Endodermal cell (in vitro differentiated cells): ENCODE data around the gene AHSG. TPM values are rescaled to one million over a fixed set of nuclear protein-coding genes. Genes with fewer than 3 reads are reported as not detected.
A peak's percentile ranks its signal among the peaks of the same experiment; 100 is the strongest.

ENCODE experiments used
- DNase-seq: peaks from one replicate; pipeline ENCODE4 v3.0.0-alpha.2; 2017
- H3K27ac ChIP-seq: 2 replicates; pipeline ENCODE4 v1.5.1; 2013; ENCODE audit warnings: mild to moderate bottlenecking, low read depth, low read length, moderate library complexity
- H3K27me3 ChIP-seq: 2 replicates; pipeline ENCODE4 v1.6.1; 2013; ENCODE audit warnings: mild to moderate bottlenecking, low read length, moderate library complexity; ENCODE audit not compliant: insufficient read depth, control insufficient read depth, poor library complexity, severe bottlenecking
- H3K36me3 ChIP-seq: 2 replicates; pipeline ENCODE4 v1.7.0; 2013; ENCODE audit warnings: mild to moderate bottlenecking, low read length, moderate library complexity; ENCODE audit not compliant: control insufficient read depth, insufficient read depth
- H3K4me1 ChIP-seq: one replicate; pipeline ENCODE4 v1.7.0; 2013; ENCODE audit warnings: low read length; ENCODE audit not compliant: control insufficient read depth, insufficient read depth
- H3K4me3 ChIP-seq: 2 replicates; pipeline ENCODE4 v1.5.1; 2013; ENCODE audit warnings: mild to moderate bottlenecking, low read length, moderate library complexity
- H3K9ac ChIP-seq: 2 replicates; pipeline ENCODE4 v1.6.1; 2013; ENCODE audit warnings: mild to moderate bottlenecking, low read length, moderate library complexity; ENCODE audit not compliant: poor library complexity, severe bottlenecking; ENCODE audit errors: extremely low read depth
- H3K9me3 ChIP-seq: 2 replicates; pipeline ENCODE4 v1.6.1; 2013; ENCODE audit warnings: mild to moderate bottlenecking, low read length, moderate library complexity; ENCODE audit not compliant: control insufficient read depth
- H3K27ac Mint-ChIP-seq: 2 replicates; pipeline ENCODE4 v1.8.0; 2020; ENCODE audit warnings: mixed read lengths
- H3K27me3 Mint-ChIP-seq: 2 replicates; pipeline ENCODE4 v1.8.0; 2021; ENCODE audit warnings: mild to moderate bottlenecking, mixed read lengths; ENCODE audit not compliant: insufficient read depth
- H3K36me3 Mint-ChIP-seq: 2 replicates; pipeline ENCODE4 v1.8.0; 2020; ENCODE audit warnings: low read depth, mixed read lengths
- H3K4me1 Mint-ChIP-seq: 2 replicates; pipeline ENCODE4 v1.8.0; 2020; ENCODE audit warnings: mixed read lengths
- H3K4me3 Mint-ChIP-seq: 2 replicates; pipeline ENCODE4 v1.8.0; 2020; ENCODE audit warnings: mild to moderate bottlenecking, moderate library complexity, mixed read lengths
- H3K9me3 Mint-ChIP-seq: 2 replicates; pipeline ENCODE4 v1.8.0; 2020; ENCODE audit warnings: mild to moderate bottlenecking, mixed read lengths
- CTCF ChIP-seq: fragments of 200-600 bp; sonication (generic); conservative IDR thresholded peaks from 2 replicates; pipeline ENCODE4 v1.5.0; 2021; ENCODE audit warnings: antibody characterized with exemption, mild to moderate bottlenecking
- whole genome bisulfite sequencing, 2 experiments: methylation state at CpG; one replicate each; pipeline versions ENCODE4 v1.1.5 to v1.1.7; 2013; ENCODE audit warnings: missing lambda C conversion rate in 2 of 2, mixed read lengths in 1 of 2; ENCODE audit not compliant: insufficient coverage in 1 of 2, insufficient read length in 1 of 2; 5-methylcytosine and 5-hydroxymethylcytosine counted together
- total RNA-seq, 2 donors: library from RNA; stranded (reverse); fragmentation: NEBNext Ultra II Directional in 1 of 2; extraction: Animal tissue kit (Norgen Biotek cat#: 25700) in 1 of 2; gene quantifications; 2 replicates in 1 of 2; 3 replicates in 1 of 2; pipeline ENCODE4 v1.2.1, GENCODE V29; 2021

Gene AHSG
- total RNA-seq, 2 donors from 2014 or later = not detected

DNA sequence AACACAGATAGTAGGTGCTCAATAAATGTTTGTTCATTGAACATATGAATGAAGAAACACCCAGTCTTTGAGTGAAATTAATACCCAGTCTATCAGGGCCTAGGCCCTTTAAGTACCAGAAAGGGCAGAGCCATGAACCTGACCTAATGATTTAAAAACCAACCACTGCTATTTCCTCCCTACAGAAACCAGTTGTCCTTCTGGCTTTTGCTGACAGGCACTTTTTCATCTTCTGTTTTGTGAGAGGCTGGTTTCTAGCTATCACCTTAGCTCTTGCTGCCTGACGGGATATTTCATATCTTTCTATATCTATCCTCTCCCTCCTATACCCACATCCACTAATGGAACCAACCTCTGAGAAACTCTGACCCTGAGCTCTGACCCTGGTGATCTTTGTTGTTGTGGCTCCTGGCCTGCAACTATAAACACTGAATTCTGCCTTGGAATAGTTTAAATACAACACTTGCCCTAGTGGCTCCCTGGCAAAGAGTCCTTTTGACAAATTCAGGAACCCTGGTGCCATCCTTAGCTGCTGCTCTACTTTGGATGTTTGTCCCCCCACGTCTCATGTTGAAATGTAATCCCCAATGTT, 4.1 kb upstream of the AHSG start:
- Histone ChIP-seq H3K4me3 (no peak overlapping the region), H3K9ac (no peak overlapping the region), H3K9me3 (no peaks in the 10 kb centered on the region), H3K4me1 (peaks cover 2% of the 10 kb centered on the region), H3K27ac (no peak overlapping the region), H3K36me3 (no peaks in the 10 kb centered on the region), H3K27me3 (peaks cover 12% of the 10 kb centered on the region)
- no peak for TF ChIP-seq CTCF
- Mint-ChIP-seq H3K27me3 (peaks cover 24% of the 10 kb centered on the region), H3K27ac (no peak overlapping the region), H3K4me1 (peaks cover 11% of the 10 kb centered on the region), H3K36me3 (no peaks in the 10 kb centered on the region), H3K9me3 (no peaks in the 10 kb centered on the region), H3K4me3 (no peak overlapping the region)
- no peak for DNase-seq
- WGBS, 2 experiments = 67 to 97% methylated on average over 1 to 2 of the region's 2 CpGs

DNA sequence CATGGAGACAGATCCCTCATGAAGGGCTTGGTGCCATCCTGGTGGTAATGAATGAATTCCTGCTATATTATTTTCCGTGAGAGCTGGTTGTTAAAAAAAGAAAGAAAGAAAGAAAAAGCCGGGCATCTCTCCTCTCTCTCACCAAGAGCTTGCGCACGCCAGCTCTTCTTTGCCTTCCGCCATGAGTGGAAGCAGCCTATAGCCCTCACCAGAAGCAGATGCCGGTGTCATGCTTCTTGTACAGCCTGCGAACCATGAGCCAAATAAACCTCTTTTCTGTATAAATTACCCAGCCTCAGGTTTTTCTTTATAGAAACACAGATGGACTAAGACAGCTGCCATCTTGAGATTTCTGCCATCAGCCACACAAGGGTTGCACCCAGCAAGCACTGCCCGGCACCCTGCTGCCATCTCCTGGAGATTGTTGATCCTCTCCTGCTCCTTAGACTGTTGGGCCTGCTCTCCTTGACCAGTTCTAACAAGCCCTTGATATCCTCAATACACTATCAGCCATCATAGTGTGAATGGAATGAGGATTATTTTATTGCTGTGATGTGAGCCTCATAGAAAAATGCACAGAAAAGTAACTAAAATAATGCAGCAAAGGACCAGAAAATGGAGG, 3.5 kb upstream of the AHSG start:
- Histone ChIP-seq H3K36me3 (no peaks in the 10 kb centered on the region), H3K4me1 (peaks cover 2% of the 10 kb centered on the region), H3K4me3 (no peak overlapping the region), H3K27ac (no peak overlapping the region), H3K9ac (no peak overlapping the region), H3K27me3 (peaks cover 16% of the 10 kb centered on the region), H3K9me3 (no peaks in the 10 kb centered on the region)
- Mint-ChIP-seq H3K9me3 (no peaks in the 10 kb centered on the region), H3K4me1 (peaks cover 11% of the 10 kb centered on the region), H3K4me3 (no peak overlapping the region), H3K36me3 (no peaks in the 10 kb centered on the region), H3K27ac (no peak overlapping the region), H3K27me3 (peaks cover 24% of the 10 kb centered on the region)
- no peak for DNase-seq
- WGBS, 2 experiments = 93 to 95% methylated on average over 3 to 8 of the region's 8 CpGs
- peak; percentile 37 for TF ChIP-seq CTCF

GRCh38 chr3:186612065-186612464, 795 bp upstream of the AHSG start:
- no peak overlapping the region for H3K9ac ChIP-seq
- H3K4me1 ChIP-seq = no peaks in the 10 kb centered on the region
- H3K4me1 Mint-ChIP-seq = peaks cover 4% of the 10 kb centered on the region
- 82 to 87% methylated on average over 4 to 5 of the region's 5 CpGs for WGBS, 2 experiments
- no peaks in the 10 kb centered on the region for H3K9me3 Mint-ChIP-seq
- no peaks in the 10 kb centered on the region for H3K9me3 ChIP-seq
- no peaks in the 10 kb centered on the region for H3K36me3 Mint-ChIP-seq
- H3K27ac ChIP-seq = no peak overlapping the region
- no peak overlapping the region for H3K4me3 ChIP-seq
- H3K27ac Mint-ChIP-seq = no peak overlapping the region
- H3K27me3 ChIP-seq = peaks cover 20% of the 10 kb centered on the region
- peaks cover 44% of the 10 kb centered on the region for H3K27me3 Mint-ChIP-seq
- TF ChIP-seq CTCF = no peak
- no peak for DNase-seq
- no peaks in the 10 kb centered on the region for H3K36me3 ChIP-seq
- H3K4me3 Mint-ChIP-seq = no peak overlapping the region
